ENCODE results near the gene KRT81.
"Not testable (repeated sequence)": the region's sequence is repeated elsewhere in the genome, so short reads cannot be mapped to it uniquely, and the experiment has no call there.

KRT81 gene

GRCh38 chr12:52251367-52252051, 39.8 kb downstream of the KRT81 start:
- no peak for DNase-seq

GRCh38 chr12:52250048-52250990, 41.0 kb downstream of the KRT81 start:
- no peak for DNase-seq

- DNase-seq: no peak
Measured at GRCh38 chr12:52249511-52250047, 41.8 kb downstream of the KRT81 start.

- DNase-seq: no peak
Measured at GRCh38 chr12:52248541-52249461, 42.5 kb downstream of the KRT81 start.

DNA sequence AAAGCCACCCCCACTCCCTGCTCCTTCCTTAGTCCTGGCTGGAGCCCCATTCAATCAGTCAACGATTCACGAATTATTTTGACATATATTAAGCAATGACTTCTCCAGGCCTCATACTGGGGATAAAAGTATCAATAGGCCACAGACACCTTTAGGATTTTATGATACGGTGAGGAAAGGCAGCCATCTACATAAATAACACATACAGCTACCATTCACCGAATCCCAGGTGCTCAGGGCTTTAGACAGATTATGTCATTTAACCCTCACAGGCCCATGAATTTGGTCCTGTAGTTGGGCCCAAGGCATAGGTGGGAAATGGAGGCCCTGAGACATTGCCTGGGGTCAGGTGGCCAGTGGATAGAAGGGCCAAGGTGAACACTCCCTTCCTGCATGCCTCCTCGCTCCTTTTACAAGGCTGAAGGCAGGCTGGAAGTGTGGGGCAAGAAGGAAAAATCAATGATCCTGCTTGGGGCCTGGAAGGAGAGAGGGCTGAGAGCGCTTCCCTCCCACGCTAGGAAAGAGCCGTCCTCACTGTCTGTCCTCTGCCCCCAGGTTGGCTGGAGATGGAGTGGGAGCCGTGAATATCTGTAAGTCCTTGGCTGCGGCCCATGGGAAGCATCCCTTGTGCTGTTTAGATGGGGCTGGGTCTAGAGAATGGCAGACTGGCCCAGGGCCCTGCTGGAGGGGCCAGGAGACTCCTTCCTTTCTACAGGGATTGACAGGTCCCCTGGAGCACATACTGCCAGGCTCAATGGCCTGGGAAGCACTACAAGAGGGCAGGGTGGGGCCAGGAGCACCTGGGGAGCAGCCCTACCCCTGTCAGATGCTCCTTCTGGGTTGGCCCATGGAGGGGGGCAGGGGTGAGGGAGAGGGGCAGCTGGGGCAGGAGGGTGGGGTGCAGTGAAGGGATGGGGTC, 43.5 kb downstream of the KRT81 start:
- no peak for DNase-seq

GRCh38 chr12:52246720-52247621, 44.4 kb downstream of the KRT81 start:
- no peak for DNase-seq

DNA sequence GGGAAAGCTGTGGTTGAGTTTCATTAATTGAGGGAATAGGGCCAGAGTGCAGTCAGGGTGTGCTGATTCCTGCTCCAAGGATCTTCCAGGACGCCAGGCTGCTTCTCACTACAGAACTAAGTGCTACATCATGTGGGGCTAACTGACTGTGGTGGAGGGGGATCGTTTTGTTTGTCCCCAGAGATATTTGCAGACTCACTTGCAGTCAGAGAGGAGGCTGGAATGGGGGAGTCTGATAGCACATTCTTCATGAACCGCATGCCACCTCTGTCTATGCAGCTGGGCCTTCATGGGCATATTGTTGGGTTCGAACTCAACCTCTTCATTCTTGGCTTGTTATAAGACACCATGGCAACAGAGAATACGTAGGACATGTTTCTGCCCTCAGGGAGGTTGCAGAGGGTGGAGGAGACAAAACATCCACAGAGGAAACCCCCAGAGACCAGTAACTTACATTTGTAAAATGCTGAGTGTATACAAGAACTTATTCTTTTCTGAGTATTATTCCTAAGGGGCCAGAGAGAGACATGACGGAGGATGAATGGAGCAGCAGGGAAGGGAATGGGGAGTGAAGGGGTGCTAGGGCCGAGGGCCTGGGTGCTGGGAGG, 45.3 kb downstream of the KRT81 start:
- DNase-seq: no peak

DNA sequence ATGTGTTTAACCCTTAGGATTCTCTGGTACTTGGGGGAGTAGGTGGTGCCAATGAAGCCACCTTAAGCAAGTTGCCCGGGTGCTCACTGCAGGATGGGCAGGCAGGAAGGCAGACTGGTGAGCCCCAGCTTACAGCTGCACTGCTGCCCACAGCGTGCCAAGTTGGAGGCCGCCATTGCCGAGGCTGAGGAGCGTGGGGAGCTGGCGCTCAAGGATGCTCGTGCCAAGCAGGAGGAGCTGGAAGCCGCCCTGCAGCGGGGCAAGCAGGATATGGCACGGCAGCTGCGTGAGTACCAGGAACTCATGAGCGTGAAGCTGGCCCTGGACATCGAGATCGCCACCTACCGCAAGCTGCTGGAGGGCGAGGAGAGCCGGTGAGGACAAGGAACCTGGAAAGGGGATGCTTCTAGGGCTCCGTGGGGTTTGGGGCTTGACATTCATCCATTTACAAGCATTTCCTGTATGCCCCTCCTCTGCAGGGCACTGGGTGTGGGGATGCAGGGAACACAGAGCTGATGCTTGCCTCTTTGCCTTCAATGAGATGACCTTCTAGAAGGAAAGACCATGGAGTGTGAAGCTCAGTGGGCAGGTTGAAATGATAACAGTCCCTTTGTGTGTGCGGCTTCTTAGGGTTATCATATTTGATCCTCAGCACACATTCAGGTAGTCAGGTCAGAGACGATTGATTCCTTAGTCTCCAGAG, 45.9 kb downstream of the KRT81 start:
- no peak for DNase-seq

- DNase-seq: no peak
Measured at GRCh38 chr12:52244615-52244994, 46.7 kb downstream of the KRT81 start.

- no peak for DNase-seq
Measured at GRCh38 chr12:52243856-52244614, 47.3 kb downstream of the KRT81 start.

DNA sequence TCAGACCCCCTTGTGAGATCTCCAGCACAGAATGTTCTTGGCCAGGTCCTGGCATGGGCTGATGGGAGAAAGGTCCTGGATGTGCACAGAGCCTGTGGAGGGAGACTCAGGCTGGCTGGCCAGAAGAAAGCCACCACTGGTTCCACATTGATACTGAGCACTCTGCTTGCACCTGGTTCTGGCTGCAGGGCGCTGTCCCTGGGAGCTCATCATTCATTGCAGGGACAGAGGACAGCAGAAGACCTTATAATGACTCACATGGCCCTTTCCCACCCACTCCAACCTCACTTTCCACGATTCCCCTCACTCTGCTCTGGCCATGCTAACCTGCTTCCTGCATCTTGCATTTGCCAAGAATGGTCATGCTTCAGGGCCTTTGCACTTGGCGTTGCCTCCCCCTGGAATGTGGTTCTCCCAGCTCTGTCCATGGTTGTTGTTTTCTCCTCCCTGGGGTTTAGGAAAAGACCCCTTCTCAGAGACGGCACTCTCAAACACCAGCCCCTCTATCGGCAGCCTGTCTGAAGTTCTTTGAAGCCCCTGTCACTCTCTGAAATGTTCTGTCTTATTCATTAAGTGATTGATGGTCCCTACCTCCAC, 48.0 kb downstream of the KRT81 start:
- DNase-seq: no peak

DNA sequence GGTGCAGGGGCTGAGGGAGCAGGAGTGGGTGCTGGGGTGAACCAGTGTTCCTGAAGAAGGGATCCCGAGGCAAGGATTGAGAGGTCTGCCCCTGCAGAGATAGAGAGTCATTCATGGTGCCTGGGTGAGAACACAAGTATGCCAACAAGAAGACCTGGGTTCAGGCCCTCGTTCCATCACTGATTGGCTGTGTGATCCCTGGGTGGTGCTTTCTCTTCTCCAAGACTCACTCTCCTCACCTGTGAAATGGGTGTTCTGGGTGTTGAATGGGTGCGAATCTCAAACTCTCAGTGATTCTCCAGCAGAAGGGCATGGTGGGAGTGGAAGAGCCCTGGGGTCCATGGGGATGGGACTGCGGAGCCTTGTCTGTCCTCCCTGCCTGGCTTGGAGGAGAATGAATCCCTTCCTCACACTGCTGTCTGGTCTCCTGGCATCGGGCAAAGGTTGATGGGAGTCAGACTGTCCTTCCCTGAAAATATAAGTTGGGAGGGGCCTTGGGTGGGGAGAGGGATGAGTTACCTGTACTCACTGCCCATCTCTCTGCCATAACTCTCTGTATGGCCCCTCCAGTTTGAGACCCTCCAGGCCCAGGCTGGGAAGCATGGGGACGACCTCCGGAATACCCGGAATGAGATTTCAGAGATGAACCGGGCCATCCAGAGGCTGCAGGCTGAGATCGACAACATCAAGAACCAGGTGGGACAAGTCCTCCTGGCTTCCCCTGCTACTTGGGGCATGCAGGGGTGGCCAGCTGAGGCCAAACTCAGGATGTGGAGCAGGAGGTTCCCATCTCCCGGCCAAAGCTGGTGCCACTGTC, 48.7 kb downstream of the KRT81 start:
- DNase-seq: no peak

DNA sequence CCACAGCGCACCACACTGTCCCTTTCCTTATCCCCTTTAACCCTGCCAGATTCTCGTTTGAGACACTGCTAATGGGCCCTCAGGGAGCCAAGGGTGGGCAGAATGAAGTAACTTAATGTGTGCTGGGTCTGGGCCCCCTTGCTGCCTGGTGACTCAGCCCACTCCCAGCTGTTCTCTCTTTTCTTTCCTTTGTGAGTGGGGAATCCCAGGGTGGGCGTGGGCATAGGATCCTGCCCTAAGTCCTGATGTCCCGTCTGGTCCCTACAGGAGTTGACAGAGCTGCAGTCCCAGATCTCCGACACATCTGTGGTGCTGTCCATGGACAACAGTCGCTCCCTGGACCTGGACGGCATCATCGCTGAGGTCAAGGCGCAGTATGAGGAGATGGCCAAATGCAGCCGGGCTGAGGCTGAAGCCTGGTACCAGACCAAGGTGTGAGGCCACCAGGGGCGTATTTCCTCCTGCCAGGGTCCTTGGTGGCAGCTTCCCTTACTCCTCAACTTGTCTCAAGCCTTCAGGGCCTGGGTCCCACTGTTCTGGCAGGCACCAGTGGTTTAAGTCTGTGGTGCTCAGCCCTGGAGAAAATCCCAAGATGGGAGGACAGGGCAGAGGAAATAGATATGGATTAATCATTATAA, 50.0 kb downstream of the KRT81 start:
- DNase-seq: no peak

GRCh38 chr12:52240247-52240646, 51.1 kb downstream of the KRT81 start:
- not testable (repeated sequence) for DNase-seq

DNA sequence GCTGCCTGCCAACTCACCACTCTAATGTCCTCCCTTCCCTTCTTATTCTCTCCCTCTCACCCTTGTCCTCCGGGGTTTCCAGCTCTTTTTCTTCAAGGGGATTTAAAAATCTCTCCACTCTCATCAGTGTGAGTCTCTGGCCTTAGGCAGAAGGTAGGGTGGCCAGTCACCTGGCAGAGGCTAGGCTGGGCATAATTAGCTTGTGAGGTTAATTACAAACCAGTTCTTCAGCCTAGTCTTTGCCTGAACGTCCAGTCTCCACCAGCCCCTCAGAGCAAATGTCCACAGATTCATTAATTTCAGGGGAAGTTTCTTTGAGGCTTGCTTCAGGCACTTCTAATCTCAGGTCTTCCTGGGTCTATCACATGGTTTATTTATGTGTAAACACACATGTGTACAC, 51.6 kb downstream of the KRT81 start:
- no peak for DNase-seq

DNA sequence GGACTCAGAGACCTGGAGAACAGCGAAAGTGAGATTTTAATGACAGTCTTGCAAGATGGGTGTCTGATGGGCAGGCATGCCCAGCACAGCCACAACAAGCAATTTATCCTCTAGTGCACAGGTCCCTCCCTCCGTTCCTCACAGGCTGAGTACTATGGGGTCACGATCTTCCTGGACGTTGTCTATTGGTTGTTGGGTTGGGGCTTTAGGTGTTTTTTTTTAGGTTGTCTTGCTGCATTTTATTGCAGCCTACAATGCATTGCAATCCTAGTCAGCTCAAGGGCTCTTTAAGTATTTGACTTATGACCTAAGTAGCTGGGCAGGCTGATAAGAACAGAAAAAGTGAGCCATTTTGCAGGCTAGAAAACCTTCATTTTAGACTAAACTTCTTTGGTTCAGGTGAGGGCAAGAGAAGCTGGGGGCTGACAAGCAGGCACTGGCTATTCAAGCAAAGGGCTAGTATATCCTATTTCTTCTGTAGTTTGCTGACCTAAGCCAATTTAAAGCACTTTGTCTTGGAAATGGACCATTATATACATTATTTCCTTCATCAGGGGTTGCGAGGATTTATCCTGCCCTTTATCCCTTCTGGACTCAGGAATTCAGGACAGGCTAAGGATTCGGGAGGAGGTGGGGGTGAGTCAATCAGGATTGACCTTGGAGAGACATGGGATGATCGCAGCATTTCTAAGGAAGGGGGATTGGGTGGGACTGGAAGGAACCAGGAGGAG, 52.3 kb downstream of the KRT81 start:
- no peak for DNase-seq
